PC-9 (cell line): ENCODE measurements around the gene LRRK1.

Experiments used
- CTCF ChIP-seq: fragments of 200-600 bp; sonication (generic); conservative IDR thresholded peaks from 2 replicates; pipeline ENCODE4 v1.6.1; 2017; ENCODE audit warnings: mixed run types, antibody characterized with exemption, mild to moderate bottlenecking, moderate library complexity
- EZH2 ChIP-seq: fragments of 200-600 bp; sonication (generic); IDR thresholded peaks from 2 replicates; pipeline ENCODE4 v1.8.0; 2017; ENCODE audit warnings: antibody characterized with exemption, low read depth

DNA sequence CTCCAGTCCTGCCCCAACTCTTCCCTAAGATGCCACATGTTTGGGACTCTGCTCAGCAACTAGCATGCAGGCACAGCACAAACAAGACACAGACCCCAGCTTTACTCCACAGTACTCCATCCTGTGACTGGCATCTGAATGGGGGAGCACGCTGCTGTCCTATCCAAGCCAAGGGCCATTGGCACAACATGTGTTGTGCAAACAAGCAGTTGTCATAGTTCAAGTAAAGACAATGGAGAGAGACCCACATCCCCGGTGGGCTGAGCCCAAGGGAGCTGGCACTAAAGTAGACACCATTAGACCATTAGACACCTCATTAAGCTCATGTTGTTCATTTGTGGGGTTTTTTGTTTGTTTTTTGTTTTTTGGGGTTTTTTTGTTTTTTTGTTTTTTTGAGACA lies 200.0 kb downstream of the LRRK1 start:
- TF ChIP-seq CTCF (no peak), EZH2 (no peak)
